Measurements from ENCODE around the gene DZIP1.

The DZIP1 gene

DNA sequence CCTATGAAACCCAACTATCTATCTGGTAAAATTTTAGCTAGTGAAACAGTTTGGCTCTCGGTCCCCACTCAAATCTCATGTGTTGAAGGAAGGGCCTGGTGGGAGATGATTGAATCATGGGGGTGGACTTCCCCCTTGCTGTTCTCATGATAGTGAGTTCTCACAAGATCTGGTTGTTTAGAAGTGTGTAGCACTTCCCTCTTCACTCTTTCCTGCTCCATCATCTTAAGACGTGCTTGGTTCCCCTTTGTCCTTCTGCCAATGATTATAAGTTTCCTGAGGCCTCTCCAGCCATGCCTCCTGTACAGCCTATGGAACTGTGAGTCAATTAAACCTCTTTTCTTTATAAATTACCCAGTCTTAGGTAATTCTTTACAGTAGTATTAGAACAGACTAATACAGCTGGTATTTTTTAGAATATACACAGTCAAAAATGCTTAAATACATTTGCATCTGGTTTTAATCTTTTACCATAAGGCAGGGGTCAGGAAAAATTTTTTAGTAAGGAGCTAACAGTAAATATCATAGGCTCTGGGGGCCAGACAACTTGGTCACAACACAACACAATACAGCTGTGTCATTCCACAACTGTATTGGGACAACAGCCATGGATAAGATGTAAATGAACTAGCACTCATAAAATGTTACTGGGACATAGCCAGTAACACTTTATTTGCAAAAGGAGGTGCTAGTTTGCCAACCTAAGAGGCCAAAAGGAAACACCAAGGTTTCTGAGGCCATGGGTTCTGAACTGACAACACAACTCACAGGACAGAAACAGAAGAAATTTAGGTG, 24.3 kb downstream of the DZIP1 start:
- H3K36me3 ChIP-seq (ENCODE audit: insufficient read depth, low read depth, low read length): peaks cover 88% of the 10 kb centered on the region
- H3K9ac ChIP-seq (ENCODE audit: low read depth, low read length): no peak overlapping the region
- H3K4me3 ChIP-seq (ENCODE audit: low read length): no peak overlapping the region
- H3K27ac ChIP-seq (ENCODE audit: low read length): no peak overlapping the region
- no peaks in the 10 kb centered on the region for H3K4me1 ChIP-seq (ENCODE audit: insufficient read depth, low read length)
- H3K27me3 ChIP-seq (ENCODE audit: insufficient read depth, low read length): no peaks in the 10 kb centered on the region
- H3K9me3 ChIP-seq (ENCODE audit: insufficient read depth, low read depth, low read length): no peaks in the 10 kb centered on the region

DNA sequence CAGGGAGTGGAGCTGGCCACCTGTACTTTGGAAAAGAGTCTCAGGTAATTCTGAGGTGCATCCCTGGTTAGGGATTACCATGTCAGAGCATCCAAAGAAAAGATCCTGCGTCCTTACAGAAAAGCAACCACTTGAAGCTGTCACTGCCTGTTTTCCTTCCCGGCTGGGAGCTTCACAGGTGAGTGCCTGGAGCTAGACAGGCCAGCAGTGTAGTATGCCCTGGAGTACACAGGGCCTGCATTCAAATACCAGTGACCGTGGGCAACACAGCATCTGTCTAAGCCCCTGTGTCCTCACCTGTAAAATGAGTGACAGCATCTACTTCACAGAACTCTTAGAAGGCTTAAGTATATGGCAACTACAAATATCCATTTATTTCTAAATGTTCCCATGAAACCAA, 29.0 kb downstream of the DZIP1 start:
- H3K9ac ChIP-seq (ENCODE audit: low read depth, low read length): no peak overlapping the region
- no peaks in the 10 kb centered on the region for H3K9me3 ChIP-seq (ENCODE audit: insufficient read depth, low read depth, low read length)
- H3K27ac ChIP-seq (ENCODE audit: low read length): no peak overlapping the region
- no peaks in the 10 kb centered on the region for H3K4me1 ChIP-seq (ENCODE audit: insufficient read depth, low read length)
- peaks cover 79% of the 10 kb centered on the region for H3K36me3 ChIP-seq (ENCODE audit: insufficient read depth, low read depth, low read length)
- no peaks in the 10 kb centered on the region for H3K27me3 ChIP-seq (ENCODE audit: insufficient read depth, low read length)
- H3K4me3 ChIP-seq (ENCODE audit: low read length): no peak overlapping the region

DNA sequence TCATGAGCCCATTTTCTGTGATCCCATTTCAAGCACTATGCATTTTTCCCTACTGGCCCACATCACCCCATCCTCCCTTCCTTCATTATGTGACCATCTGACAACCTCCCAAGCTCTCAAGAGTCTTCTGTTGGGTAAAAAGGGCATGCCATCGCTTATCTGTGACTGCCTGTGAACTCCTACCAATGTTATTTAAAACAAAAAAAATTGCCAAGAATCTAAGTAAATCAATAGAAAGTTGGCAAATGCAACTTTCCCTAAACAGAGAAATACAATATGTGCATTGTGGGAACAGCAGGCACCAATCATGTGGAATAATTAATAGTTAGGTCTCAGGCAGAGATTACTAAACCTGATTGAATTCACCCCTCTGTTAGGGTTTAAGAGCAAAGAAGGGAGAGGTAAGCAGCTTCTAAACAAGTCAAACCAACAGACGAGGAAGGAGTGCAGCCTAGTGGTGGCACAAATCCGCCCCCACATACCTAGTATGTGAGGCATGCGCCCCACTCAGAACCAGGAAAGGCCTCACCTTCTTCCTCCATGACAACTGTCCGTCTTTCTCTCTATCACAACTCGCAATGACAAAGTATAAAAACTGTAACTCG, 29.8 kb downstream of the DZIP1 start:
- Histone ChIP-seq H3K4me1 (ENCODE audit: insufficient read depth, low read length) (no peaks in the 10 kb centered on the region), H3K36me3 (ENCODE audit: insufficient read depth, low read depth, low read length) (peaks cover 79% of the 10 kb centered on the region), H3K27me3 (ENCODE audit: insufficient read depth, low read length) (no peaks in the 10 kb centered on the region), H3K27ac (ENCODE audit: low read length) (no peak overlapping the region), H3K4me3 (ENCODE audit: low read length) (no peak overlapping the region), H3K9me3 (ENCODE audit: insufficient read depth, low read depth, low read length) (no peaks in the 10 kb centered on the region), H3K9ac (ENCODE audit: low read depth, low read length) (no peak overlapping the region)

DNA sequence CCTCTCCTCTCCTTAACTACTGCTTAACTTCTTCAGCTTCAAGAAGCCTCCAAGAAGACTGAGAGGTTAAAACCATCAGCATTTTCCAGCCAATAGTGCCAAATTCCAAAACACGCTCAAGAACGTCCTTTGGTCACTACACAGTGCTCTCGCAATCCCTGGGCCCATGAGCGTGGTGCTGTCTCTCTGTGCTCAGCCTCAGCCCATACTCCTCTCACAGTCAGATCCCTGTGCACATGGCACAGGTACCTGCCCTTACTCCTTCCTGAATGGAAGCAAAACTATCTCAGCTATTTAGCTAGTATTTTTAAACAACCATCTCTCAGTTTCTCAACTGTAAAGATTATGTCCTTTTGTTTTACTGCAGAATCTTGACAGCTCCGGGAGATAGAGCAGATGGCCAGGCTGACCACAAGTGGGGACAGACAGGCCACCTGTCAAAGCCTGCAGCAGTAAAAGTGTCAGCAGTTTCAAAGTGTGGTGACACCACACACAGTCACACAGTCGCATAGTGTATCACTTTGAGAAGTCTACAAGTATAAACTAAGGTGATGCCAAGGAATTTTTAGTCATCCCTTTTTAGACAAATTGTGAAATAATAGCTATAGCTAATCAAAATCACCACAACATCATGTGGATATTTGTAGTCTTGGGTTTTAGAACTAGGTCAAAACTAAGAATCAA, 35.7 kb downstream of the DZIP1 start:
- H3K9ac ChIP-seq (ENCODE audit: low read depth, low read length): no peak overlapping the region
- H3K4me1 ChIP-seq (ENCODE audit: insufficient read depth, low read length): no peaks in the 10 kb centered on the region
- H3K4me3 ChIP-seq (ENCODE audit: low read length): no peak overlapping the region
- H3K27me3 ChIP-seq (ENCODE audit: insufficient read depth, low read length): no peaks in the 10 kb centered on the region
- H3K27ac ChIP-seq (ENCODE audit: low read length): no peak overlapping the region
- peaks cover 82% of the 10 kb centered on the region for H3K36me3 ChIP-seq (ENCODE audit: insufficient read depth, low read depth, low read length)
- no peaks in the 10 kb centered on the region for H3K9me3 ChIP-seq (ENCODE audit: insufficient read depth, low read depth, low read length)

DNA sequence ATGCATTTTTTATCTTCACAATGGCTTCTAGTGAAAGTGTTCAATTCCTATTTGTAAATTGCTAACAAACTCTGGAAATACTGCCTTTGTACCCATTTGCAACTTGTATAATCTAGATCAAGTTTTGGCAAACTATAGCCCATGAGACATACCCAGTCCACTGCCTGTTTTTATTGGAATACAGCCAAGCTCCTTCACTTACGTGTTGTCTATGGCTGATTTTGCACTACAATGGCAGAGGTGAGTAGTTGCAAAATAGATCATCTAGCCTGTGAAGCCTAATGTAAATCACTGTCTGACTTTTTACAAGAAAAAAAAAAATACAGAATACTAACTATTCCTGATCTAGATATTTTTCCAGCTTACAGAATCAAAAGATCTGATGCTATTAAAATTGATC, 37.1 kb downstream of the DZIP1 start:
- Histone ChIP-seq H3K4me3 (ENCODE audit: low read length) (no peak overlapping the region), H3K4me1 (ENCODE audit: insufficient read depth, low read length) (no peaks in the 10 kb centered on the region), H3K27ac (ENCODE audit: low read length) (no peak overlapping the region), H3K27me3 (ENCODE audit: insufficient read depth, low read length) (no peaks in the 10 kb centered on the region), H3K36me3 (ENCODE audit: insufficient read depth, low read depth, low read length) (peaks cover 90% of the 10 kb centered on the region), H3K9me3 (ENCODE audit: insufficient read depth, low read depth, low read length) (no peaks in the 10 kb centered on the region), H3K9ac (ENCODE audit: low read depth, low read length) (no peak overlapping the region)

DNA sequence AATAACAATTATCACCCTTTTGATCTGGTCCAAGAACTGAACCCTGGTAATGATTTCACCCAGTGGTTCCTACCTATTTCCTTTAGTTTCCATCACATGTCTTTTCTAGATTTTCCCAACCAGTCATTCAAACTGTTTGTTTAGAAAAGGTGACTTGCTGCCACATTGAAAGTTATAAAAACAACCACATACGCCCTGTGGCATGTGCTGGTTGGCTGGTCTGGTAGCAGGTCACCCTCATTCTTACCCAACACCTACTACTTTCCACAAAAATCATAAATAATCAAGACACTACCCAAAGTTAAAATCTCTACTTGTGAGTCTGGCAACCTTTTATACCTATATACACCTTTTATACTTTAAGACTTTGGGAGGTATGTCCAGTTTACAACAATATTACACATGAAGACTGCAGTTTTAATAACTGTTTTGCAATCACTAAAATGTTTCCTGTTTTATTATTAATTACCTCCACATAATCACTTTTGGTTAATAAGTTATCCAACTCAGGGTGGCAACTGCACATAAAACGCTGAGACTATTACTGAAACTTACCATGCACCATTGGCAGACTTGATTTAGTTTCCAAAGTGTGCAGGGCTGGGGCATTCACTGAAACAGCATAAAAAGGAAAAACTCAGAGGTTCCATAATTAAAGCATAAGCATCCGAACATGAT, 38.9 kb downstream of the DZIP1 start:
- Histone ChIP-seq H3K27me3 (ENCODE audit: insufficient read depth, low read length) (no peaks in the 10 kb centered on the region), H3K4me1 (ENCODE audit: insufficient read depth, low read length) (no peaks in the 10 kb centered on the region), H3K9ac (ENCODE audit: low read depth, low read length) (no peak overlapping the region), H3K27ac (ENCODE audit: low read length) (no peak overlapping the region), H3K9me3 (ENCODE audit: insufficient read depth, low read depth, low read length) (no peaks in the 10 kb centered on the region), H3K4me3 (ENCODE audit: low read length) (no peak overlapping the region), H3K36me3 (ENCODE audit: insufficient read depth, low read depth, low read length) (peaks cover 81% of the 10 kb centered on the region)

DNA sequence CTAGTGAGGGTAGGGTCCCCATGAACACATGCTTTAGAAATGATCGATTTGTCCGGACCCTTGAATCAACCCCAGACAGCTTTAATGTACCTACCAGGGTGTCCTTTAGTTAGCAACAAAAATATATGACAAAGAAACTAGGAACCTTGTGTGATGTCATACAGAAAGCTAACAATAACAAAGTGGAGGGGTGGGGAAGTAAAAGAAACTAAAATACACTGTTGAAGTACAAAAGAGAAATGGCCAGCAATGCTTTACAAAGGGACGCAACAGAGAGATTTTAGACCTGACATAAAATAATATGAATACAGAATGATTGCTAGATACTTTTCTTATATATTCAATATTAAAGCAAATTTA, 40.0 kb downstream of the DZIP1 start:
- no peaks in the 10 kb centered on the region for H3K9me3 ChIP-seq (ENCODE audit: insufficient read depth, low read depth, low read length)
- H3K27me3 ChIP-seq (ENCODE audit: insufficient read depth, low read length): no peaks in the 10 kb centered on the region
- H3K27ac ChIP-seq (ENCODE audit: low read length): no peak overlapping the region
- H3K9ac ChIP-seq (ENCODE audit: low read depth, low read length): no peak overlapping the region
- peaks cover 78% of the 10 kb centered on the region for H3K36me3 ChIP-seq (ENCODE audit: insufficient read depth, low read depth, low read length)
- H3K4me3 ChIP-seq (ENCODE audit: low read length): no peak overlapping the region
- H3K4me1 ChIP-seq (ENCODE audit: insufficient read depth, low read length): no peaks in the 10 kb centered on the region

DNA sequence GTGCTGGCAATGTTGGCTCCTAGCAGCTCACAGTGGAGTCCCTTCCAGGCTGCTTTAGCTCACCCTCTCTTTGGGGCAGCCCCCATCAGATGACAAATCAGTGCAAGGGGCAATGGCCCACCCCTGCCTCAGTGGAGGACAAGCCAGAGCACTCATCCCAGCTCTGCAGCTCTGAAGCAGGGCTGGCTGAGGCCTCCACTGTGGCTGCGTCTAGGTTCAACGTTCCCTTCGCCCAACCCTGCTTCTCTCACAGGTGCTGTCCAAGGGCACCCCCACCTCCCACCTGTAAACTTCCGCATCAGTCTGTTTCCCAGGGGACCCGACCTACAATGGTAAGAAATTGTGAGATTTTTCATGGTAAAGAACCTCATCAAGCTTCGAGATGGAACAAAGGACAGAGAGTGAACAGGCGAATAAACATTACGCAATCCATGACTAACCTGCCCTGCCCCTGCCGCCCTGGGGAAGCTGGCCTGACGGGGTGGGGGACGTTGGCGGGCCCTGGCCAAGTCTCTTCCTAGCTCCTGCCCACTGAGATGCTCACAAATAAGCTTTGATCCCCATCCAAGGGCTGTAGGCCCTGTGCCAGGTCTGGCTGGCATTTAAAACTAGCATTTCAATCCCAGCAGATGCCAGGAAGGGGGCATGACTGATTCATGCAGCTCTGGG, 40.5 kb downstream of the DZIP1 start:
- Histone ChIP-seq H3K9ac (ENCODE audit: low read depth, low read length) (no peak overlapping the region), H3K9me3 (ENCODE audit: insufficient read depth, low read depth, low read length) (no peaks in the 10 kb centered on the region), H3K4me1 (ENCODE audit: insufficient read depth, low read length) (no peaks in the 10 kb centered on the region), H3K36me3 (ENCODE audit: insufficient read depth, low read depth, low read length) (peaks cover 77% of the 10 kb centered on the region), H3K27ac (ENCODE audit: low read length) (no peak overlapping the region), H3K4me3 (ENCODE audit: low read length) (no peak overlapping the region), H3K27me3 (ENCODE audit: insufficient read depth, low read length) (no peaks in the 10 kb centered on the region)

DNA sequence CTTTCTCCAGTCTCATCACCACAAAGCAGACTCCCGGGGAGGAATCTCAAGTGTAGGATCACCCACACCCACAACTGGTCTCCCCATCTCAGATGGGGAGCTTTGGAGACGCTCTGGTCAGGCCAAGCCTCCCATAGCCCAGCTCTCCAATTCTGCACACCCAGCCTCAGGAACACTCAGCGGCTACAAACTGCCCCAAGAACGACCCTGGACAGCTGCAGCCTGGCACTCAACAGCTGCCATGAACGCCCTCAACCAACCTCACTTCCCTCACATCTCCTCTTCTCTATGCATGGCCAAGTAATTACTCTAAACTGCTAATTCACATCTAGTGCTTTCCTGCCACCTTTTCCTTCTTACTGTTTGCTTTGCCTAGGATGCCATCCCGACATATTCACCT, 42.6 kb downstream of the DZIP1 start:
- Histone ChIP-seq H3K4me1 (ENCODE audit: insufficient read depth, low read length) (no peaks in the 10 kb centered on the region), H3K27ac (ENCODE audit: low read length) (no peak overlapping the region), H3K4me3 (ENCODE audit: low read length) (no peak overlapping the region), H3K9ac (ENCODE audit: low read depth, low read length) (no peak overlapping the region), H3K36me3 (ENCODE audit: insufficient read depth, low read depth, low read length) (peaks cover 76% of the 10 kb centered on the region), H3K27me3 (ENCODE audit: insufficient read depth, low read length) (no peaks in the 10 kb centered on the region), H3K9me3 (ENCODE audit: insufficient read depth, low read depth, low read length) (no peaks in the 10 kb centered on the region)

DNA sequence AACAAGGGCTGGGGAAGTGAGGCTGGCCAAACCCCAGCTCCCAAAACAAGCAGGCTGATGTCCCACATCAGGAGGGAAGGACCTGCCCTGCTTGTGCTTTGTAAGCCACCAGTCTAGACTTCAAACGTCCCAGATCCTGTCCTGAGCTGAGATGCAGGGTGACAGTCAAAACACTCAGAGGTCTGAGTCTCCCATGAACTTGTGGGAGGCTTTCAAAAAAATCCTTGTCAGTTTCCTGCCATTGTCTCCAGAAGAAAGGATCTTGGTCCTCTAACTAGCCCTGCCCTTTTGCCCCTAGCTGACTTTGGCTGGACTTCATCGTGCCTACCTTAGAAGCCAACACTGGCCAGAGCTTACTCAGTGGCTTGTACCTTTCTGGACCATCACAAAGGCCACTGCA, 43.3 kb downstream of the DZIP1 start:
- H3K4me3 ChIP-seq (ENCODE audit: low read length): no peak overlapping the region
- peaks cover 71% of the 10 kb centered on the region for H3K36me3 ChIP-seq (ENCODE audit: insufficient read depth, low read depth, low read length)
- no peak overlapping the region for H3K27ac ChIP-seq (ENCODE audit: low read length)

DNA sequence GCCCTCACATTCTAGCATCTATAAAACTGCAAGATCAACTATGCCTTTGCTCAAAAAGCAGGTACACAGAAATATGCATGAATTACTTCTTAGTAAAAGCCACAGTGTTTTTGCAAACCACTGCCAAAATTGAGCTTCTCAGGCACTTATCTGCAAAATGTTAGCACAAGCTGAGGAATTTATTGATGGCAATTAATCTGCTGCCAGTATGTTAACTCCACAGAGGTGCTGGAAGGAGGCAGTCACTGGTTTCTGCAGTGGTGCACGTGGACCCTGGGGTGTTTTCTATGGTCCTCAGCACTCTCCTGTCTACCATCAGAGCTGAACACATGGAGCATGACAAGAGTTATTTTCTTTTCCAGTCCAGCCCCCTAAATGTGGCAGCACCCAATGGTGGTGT, 47.8 kb downstream of the DZIP1 start:
- Histone ChIP-seq H3K9me3 (ENCODE audit: insufficient read depth, low read depth, low read length) (no peaks in the 10 kb centered on the region), H3K9ac (ENCODE audit: low read depth, low read length) (no peak overlapping the region), H3K36me3 (ENCODE audit: insufficient read depth, low read depth, low read length) (peaks cover 46% of the 10 kb centered on the region), H3K4me1 (ENCODE audit: insufficient read depth, low read length) (no peaks in the 10 kb centered on the region), H3K4me3 (ENCODE audit: low read length) (no peak overlapping the region), H3K27me3 (ENCODE audit: insufficient read depth, low read length) (no peaks in the 10 kb centered on the region), H3K27ac (ENCODE audit: low read length) (no peak overlapping the region)

More for the DNA sequence above, 43.3 kb downstream of the DZIP1 start:
- Histone ChIP-seq H3K9me3 (ENCODE audit: insufficient read depth, low read depth, low read length) (no peaks in the 10 kb centered on the region), H3K4me1 (ENCODE audit: insufficient read depth, low read length) (no peaks in the 10 kb centered on the region), H3K9ac (ENCODE audit: low read depth, low read length) (no peak overlapping the region), H3K27me3 (ENCODE audit: insufficient read depth, low read length) (no peaks in the 10 kb centered on the region)

Measured in iPS-20b (cell line).